A673 (cell line): ENCODE measurements around the gene GLUL. TPM values are rescaled to one million over a fixed set of nuclear protein-coding genes. Genes with fewer than 3 reads are reported as not detected.

Experiments
- BruUV-seq: library from RNA; stranded (reverse); fragments of 400-500 nt; replicated peaks from 2 replicates; lab custom pipeline; 2021; lab: Mats Ljungman, UMichigan
- CTCF ChIA-PET: fragments of 300-600 bp; sonication (Branson Sonifier 250); formaldehyde crosslinking; loops from one replicate; lab custom pipeline; 2022; ENCODE audit warnings: antibody characterized with exemption; lab: Charles Lee
- POLR2A ChIA-PET: fragments of 300-600 bp; sonication (Branson Sonifier 250); formaldehyde crosslinking; loops from one replicate; lab custom pipeline; 2022; ENCODE audit warnings: antibody characterized with exemption; ENCODE audit not compliant: low non-redundant PET; lab: Charles Lee
- DNase-seq: peaks from one replicate; pipeline ENCODE4 v3.0.0-alpha.2; 2015; ENCODE audit warnings: low spot score
- H3K27ac ChIP-seq: fragments of 200-600 bp; sonication (generic); 2 replicates; pipeline ENCODE4 v1.5.1; 2016; ENCODE audit warnings: mixed run types, low read depth, mild to moderate bottlenecking, mixed read lengths, antibody characterized with exemption, low read length; ENCODE audit not compliant: poor library complexity, severe bottlenecking
- H3K27me3 ChIP-seq: fragments of 200-600 bp; sonication (generic); replicated peaks from 2 replicates; pipeline ENCODE4 v1.6.1; 2017; ENCODE audit warnings: mixed run types, low read depth, mild to moderate bottlenecking, mixed read lengths, antibody characterized with exemption, low read length; ENCODE audit not compliant: insufficient read depth, poor library complexity
- H3K36me3 ChIP-seq: fragments of 200-600 bp; sonication (generic); 2 replicates; pipeline ENCODE4 v1.6.1; 2016; ENCODE audit warnings: mixed run types, mild to moderate bottlenecking, mixed read lengths, antibody characterized with exemption, low read length; ENCODE audit not compliant: insufficient read depth, poor library complexity, severe bottlenecking
- H3K4me1 ChIP-seq: fragments of 200-600 bp; sonication (generic); 2 replicates; pipeline ENCODE4 v1.6.1; 2017; ENCODE audit warnings: mixed run types, mild to moderate bottlenecking, mixed read lengths, antibody characterized with exemption, low read length; ENCODE audit not compliant: insufficient read depth, poor library complexity, severe bottlenecking
- H3K4me3 ChIP-seq: fragments of 200-600 bp; sonication (generic); 2 replicates; pipeline ENCODE4 v1.5.1; 2016; ENCODE audit warnings: low read depth, mixed run types, mild to moderate bottlenecking, mixed read lengths, low read length; ENCODE audit not compliant: poor library complexity, severe bottlenecking
- H3K9me3 ChIP-seq: fragments of 200-600 bp; sonication (generic); 2 replicates; pipeline ENCODE4 v1.6.1; 2016; ENCODE audit warnings: mixed run types, low read depth, mild to moderate bottlenecking, mixed read lengths, antibody characterized with exemption, low read length; ENCODE audit not compliant: poor library complexity, severe bottlenecking
- EZH2 ChIP-seq: fragments of 200-600 bp; sonication (generic); IDR thresholded peaks from 2 replicates; pipeline ENCODE4 v1.6.1; 2017; ENCODE audit warnings: borderline replicate concordance, low read depth, mild to moderate bottlenecking, mixed read lengths, antibody characterized with exemption, low read length; ENCODE audit not compliant: poor library complexity, severe bottlenecking
- intact Hi-C: fragments of 100-400 bp; cut with micrococcal nuclease; formaldehyde crosslinking; loops from one replicate; pipeline ENCODE4 v1.10.0; 2022; ENCODE audit not compliant: unreplicated experiment
- total RNA-seq: library from RNA; stranded (reverse); gene quantifications from 2 replicates; pipeline ENCODE4 v1.2.3, GENCODE V29; 2021
- TF ChIP-seq, protein P1 (sequence below): fragments of 300-800, 200-600 bp; sonication (generic); conservative IDR thresholded peaks from 2 replicates; pipeline ENCODE4 v1.5.1; 2017; ENCODE audit warnings: low read depth, mild to moderate bottlenecking, antibody characterized with exemption, low read length, moderate library complexity, mixed read lengths

The GLUL gene
- total RNA-seq, 1 experiment from 2014 or later = 260 TPM

DNA sequence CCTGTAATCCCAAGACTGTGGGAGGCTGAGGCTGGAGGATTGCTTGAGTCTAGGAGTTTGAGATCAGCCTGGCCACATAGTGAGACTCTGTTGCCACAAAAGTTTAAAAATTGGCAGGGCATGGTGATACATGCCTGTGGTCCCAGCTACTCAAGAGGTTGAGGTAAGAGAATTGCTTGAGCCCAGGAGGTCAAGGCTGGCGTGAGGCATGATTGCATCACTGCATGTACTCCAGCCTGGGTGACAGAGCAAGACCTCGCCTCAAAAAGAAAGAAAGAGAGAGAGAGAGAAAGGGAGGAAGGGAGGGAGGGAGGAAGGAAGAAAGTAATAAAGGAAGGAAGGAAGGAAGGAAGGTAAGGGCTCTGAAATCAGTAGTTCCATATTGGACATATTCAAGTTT, 25.0 kb downstream of the GLUL start:
- Histone ChIP-seq H3K4me3 (no peak overlapping the region), H3K27me3 (peaks cover 30% of the 10 kb centered on the region), H3K9me3 (no peaks in the 10 kb centered on the region), H3K36me3 (no peaks in the 10 kb centered on the region), H3K27ac (no peak overlapping the region), H3K4me1 (no peaks in the 10 kb centered on the region)
- CTCF ChIA-PET = no interaction called here
- DNase-seq = no peak
- intact Hi-C loops = no loop called here
- POLR2A ChIA-PET = no interaction called here
- no TSS peak for BruUV-seq
- TF ChIP-seq, protein P1, sequence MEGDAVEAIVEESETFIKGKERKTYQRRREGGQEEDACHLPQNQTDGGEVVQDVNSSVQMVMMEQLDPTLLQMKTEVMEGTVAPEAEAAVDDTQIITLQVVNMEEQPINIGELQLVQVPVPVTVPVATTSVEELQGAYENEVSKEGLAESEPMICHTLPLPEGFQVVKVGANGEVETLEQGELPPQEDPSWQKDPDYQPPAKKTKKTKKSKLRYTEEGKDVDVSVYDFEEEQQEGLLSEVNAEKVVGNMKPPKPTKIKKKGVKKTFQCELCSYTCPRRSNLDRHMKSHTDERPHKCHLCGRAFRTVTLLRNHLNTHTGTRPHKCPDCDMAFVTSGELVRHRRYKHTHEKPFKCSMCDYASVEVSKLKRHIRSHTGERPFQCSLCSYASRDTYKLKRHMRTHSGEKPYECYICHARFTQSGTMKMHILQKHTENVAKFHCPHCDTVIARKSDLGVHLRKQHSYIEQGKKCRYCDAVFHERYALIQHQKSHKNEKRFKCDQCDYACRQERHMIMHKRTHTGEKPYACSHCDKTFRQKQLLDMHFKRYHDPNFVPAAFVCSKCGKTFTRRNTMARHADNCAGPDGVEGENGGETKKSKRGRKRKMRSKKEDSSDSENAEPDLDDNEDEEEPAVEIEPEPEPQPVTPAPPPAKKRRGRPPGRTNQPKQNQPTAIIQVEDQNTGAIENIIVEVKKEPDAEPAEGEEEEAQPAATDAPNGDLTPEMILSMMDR = no peak
- no peak for TF ChIP-seq EZH2

DNA sequence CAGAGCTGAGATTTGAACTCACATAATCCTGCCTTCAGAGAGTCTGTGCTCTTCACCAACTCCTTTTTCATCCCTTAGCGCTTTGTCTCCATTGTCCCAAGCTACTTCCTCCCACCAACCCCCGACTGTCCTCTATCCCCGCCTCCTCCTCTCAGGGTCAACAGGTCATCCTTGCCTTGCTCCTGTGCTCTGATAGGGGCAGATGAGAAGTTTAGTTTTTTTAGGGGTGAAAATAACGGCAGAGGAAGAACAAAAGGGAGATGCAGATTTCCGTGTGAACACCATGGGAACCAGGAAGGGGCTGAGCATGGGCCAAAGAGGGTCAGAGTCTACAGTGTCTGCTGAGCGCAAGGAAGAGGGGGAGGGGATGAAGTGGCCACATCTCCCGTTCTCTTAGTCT, 31.9 kb downstream of the GLUL start:
- intact Hi-C loops = no loop called here
- Histone ChIP-seq H3K27ac (no peak overlapping the region), H3K27me3 (peaks cover 16% of the 10 kb centered on the region), H3K9me3 (no peaks in the 10 kb centered on the region), H3K4me3 (no peak overlapping the region), H3K36me3 (no peaks in the 10 kb centered on the region), H3K4me1 (no peaks in the 10 kb centered on the region)
- ChIA-PET CTCF (no interaction called here), POLR2A (no interaction called here)
- no peak for DNase-seq
- TF ChIP-seq, protein P1 = no peak
- TF ChIP-seq EZH2 = no peak
- no TSS peak for BruUV-seq

DNA sequence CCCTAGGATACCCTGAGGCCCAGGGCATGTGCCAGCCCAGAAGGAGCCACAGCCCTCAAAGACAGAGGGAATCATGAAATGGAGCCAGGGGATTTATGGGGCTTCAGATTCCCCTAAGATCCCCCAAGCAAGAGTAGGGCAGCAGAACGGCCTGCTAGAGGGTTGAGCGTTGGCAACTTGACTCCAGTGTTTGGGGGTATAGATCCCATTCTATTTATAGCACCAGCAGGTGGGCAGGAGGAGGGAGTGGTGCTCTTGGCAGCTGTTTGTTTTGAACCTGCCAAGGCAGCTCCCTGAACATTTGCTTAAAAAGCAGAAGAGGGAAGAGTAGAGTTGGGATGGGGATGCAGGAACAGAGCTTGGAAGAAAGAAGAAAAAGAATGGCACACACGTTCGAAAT, 33.7 kb downstream of the GLUL start:
- TF ChIP-seq EZH2 = no peak
- TF ChIP-seq, protein P1 = no peak
- ChIA-PET CTCF (no interaction called here), POLR2A (no interaction called here)
- H3K27me3 ChIP-seq = peaks cover 11% of the 10 kb centered on the region
- H3K9me3 ChIP-seq = no peaks in the 10 kb centered on the region
- no peak overlapping the region for H3K27ac ChIP-seq
- H3K4me3 ChIP-seq = no peak overlapping the region
- H3K36me3 ChIP-seq = no peaks in the 10 kb centered on the region
- no peak for DNase-seq
- BruUV-seq = no TSS peak
- no peaks in the 10 kb centered on the region for H3K4me1 ChIP-seq
- intact Hi-C loops = no loop called here
